ENCODE results near the gene DOCK10.

The DOCK10 gene

DNA sequence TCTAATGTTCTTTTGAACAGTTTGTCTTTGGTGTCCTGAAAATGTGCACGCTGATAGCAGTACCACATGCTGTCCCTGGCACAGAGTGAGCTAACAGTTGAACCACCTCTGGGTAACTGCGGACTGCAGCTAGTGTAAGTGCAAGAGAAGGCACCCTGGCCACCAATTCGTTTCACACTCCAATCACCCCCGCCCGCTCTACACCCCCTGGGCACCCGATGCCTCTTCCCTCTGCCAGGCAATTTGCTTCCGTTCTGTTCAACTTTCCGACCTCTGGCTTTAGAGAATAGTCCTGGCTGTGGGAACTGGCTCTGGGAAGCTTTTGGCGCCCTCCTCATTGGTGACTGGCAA is 1.4 kb downstream of the DOCK10 start:
- peak; percentile 48 for DNase-seq

GRCh38 chr2:225040142-225040541 is 2.1 kb downstream of the DOCK10 start:
- DNase-seq: no peak

DNA sequence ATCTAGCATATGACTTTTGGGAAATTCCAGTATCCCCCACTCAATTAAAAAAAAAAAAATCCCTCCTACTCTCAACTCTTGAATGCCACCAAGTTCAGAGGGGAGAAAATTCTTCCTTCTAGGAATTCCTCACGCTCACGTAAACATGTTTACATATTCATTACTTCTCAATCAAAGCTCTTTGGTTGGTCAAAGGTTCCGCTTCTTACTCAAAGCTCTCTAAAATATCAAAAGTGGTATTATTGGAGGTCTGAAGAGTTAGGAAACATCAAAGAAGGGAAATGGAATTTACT is 4.1 kb downstream of the DOCK10 start:
- no peak for DNase-seq

- no peak for DNase-seq
These were observed 4.6 kb downstream of the DOCK10 start for GRCh38 chr2:225037415-225038230.

- DNase-seq: no peak
These were observed 5.8 kb downstream of the DOCK10 start for GRCh38 chr2:225036431-225036830.

DNA sequence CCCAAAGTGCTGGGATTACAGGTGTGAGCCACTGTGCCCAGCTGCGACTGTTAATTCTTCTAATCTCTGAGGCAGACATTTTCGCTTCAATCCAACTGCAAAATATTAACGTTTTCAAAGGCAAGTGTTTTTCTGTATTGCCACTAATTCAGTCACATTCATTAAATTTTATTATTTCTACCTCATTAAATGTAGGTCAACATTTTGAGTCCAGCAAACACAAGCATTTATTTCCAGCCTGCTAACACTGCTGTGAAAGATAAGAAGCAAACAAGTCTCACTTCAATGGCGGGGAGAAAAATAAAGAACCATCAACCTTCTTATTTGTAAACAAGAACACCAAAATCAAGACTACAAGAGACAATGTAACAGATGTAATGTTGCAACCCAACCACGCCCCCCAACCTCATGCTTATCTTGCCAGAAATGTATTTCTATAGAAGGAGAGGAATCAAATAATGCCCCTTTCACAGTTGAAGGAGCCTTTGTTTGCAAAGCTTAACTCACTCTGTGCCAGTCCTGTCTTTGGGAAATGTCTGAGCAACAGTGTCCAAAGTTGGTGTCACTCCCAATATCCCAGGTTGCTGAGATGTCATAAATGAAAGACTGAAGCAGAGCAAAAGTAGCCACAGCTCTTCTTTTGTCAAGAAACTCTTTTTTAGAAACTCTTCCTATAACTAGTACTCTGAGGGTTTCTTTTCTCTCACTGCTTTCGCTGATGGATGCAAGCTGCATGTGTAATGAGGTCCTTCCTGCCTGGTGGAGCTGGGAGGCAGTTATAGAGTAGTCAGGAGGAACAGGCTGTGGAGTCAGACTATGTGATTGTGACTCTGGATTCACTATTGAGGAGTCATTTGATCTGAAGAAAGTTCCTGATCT is 8.6 kb downstream of the DOCK10 start:
- no peak for DNase-seq

DNA sequence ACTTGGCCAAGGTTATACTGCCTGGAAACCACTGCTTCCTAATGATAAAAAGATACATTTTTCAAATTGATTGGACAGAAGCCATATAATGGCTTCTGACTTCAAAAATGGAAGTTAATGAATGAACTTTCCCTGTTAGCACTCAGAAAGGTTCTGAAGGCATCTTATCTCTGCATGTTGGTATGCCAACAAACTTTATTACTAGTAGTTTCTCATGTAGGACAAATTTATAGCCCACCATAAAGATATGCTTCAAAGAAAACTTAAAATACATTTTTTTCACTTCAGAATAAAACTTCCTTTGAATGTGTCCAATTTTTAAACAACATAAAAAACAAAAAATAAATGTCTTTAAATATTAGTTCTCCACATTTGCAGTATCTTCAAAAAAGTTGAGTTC is 10.0 kb downstream of the DOCK10 start:
- no peak for DNase-seq

- DNase-seq: no peak
These were observed 10.7 kb downstream of the DOCK10 start for GRCh38 chr2:225031599-225031998.

GRCh38 chr2:225030893-225031292 is 11.4 kb downstream of the DOCK10 start:
- no peak for DNase-seq

- DNase-seq: no peak
These were observed 12.1 kb downstream of the DOCK10 start for GRCh38 chr2:225030203-225030602.

DNA sequence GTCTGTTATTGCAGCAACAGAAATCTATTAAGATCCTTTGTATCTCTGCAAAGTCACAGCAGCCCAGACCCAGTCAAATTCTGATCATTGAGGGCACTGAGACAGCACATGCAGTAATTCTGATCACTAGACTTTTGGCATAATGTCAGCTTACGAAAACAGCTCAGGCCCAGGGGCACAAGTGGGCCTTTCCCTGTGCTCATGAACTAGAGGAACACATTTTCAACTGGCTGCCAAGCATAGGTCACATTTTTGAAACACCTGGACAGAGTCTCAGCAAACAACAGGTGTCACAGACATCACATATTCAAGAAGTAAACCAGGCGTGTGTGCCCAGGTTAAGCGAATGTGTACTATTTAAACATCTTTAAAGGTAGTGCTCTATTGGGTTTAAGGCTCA is 13.7 kb downstream of the DOCK10 start:
- no peak for DNase-seq

DNA sequence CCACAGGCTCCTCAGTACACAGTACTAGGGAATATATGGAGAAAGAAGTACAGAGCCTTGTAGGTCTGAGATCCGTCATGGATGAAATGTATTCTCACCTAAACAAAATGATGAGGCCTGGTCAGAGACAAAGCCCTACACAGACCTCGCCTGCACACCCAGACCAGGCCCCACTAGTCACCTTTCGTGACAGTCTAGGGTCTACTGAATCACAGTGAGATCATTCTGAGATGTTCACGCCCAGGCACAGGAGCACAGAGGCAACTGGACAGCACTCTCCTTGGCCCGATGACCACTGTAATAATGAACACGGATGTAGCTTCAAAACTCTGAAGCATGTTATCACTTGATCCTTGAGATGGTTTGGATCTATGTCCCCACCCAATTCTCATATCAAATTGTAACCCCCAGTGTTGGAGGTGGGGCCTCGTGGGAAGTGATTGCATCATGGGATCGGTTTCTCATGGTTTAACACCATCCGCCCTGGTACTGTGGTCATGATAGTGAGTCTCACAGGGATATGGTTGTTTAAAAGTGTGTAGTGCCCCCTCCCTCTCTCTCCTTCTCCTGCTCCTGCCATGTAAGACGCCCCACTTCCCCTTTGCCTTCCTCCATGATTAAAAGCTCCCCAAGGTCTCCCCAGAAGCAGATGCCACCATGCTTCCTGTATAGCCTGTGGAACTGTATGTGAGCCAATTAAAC is 15.1 kb downstream of the DOCK10 start:
- no peak for DNase-seq

DNA sequence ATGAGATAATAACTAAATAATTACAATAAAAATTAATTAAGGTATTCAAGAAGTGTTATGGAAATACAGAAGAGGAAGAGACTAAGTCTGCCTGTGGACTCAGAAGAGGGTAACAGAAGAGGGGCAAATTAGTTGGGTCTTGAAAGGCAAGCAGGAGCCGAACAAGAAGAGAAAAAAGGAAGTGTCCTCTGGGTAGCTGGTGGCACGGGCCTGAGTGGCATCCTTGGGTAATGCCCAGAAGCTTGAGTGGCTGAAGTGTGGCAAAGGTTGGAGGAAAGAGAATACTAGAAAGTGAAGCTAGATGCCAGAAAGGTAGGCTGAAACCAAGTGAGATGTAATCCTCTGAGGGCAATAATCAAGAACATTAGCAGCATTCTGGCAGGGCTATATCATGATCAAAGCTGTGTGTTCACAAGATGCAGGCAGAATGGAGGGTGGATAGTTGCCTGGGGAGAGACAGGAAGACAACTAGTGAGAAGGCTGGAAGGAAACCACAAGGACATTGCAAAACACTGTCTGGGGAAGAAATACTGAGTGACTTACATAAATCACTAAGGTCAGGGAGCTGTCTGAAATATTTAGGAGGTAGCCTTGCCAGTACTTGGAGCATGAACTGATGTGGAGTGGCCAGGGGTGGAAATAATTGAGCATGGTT is 16.2 kb downstream of the DOCK10 start:
- DNase-seq: no peak

GRCh38 chr2:225022188-225022587 is 20.1 kb downstream of the DOCK10 start:
- DNase-seq: no peak

DNA sequence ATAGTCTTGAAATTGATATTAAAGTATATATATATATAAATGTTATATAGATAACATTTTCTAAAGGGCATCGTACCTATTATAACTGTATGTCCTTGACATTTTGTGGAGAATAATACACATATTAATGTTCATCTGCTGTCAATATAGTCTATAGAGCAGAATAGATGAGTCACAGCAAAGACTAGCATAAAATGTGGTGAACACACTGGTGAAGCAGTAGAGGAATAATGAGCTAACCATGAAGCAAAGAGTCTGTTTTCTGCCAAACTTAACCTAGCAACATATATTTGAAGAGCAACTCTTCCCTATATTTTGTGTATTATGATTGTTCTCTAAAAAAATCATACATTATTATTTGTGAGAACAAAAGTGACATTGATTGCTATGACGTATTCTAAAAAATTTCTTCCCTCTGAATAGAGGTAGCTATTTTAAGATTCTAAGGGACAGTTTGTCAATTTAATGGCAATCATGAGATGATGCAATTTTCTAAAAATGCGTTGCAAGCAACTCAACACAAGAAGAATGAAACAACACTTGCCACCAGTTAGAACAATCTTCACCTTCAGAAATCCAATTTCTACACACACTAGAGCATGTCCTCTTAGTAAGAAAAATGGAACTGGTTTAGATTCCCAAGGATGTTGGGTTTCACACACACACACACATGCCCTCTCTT is 22.0 kb downstream of the DOCK10 start:
- DNase-seq: no peak

GRCh38 chr2:225019105-225019504 is 23.2 kb downstream of the DOCK10 start:
- no peak for DNase-seq

DNA sequence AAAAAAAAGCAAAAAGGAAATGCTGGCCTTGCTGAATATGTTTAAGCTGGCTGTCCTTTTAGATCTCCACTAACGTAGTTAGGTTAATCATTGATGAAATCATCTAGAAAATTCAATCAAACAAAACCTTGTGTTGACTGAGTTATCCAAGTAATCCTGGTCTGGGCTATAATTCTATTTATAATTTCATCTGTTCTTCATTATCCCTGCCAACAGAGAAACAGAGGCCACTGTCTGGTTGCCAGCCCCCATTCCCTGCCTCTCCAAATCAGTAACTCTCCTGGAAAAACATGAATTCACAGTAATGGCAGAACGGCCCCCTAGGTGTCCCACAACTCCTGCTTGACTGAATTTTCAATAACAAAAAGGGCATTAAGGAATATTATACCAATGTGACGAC is 24.6 kb downstream of the DOCK10 start:
- no peak for DNase-seq

GRCh38 chr2:225017098-225017685 is 25.1 kb downstream of the DOCK10 start:
- DNase-seq: no peak

- no peak for DNase-seq
These were observed 28.6 kb downstream of the DOCK10 start for GRCh38 chr2:225013425-225014365.

DNA sequence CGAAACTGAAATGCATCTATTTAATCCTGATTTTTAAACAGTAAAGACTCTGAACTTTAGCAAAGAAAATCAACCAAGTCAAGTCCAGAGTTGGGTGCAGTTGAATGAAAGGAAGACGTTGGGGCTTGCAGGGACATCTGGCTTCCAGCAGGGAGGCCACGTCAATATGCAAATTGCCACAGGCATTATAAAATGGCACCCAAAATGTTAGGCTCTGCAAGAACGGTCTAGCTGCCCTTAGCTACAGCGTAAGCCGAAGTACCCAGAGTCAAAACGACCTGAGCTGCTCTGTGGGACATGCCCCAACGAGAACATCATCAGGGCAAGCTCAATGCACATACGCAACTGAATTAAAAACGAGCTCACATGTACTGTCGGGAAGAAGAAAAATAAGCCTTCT is 30.7 kb downstream of the DOCK10 start:
- DNase-seq: no peak

GRCh38 chr2:225010804-225011203 is 31.5 kb downstream of the DOCK10 start:
- no peak for DNase-seq

Data from activated T-cell treated with anti-CD3 and anti-CD28 coated beads, Interleukin-2, amount 50 U/mL, for 1 hour (primary cell).